Left renal pelvis (tissue), 4 donors: ENCODE data around the gene OVOL1. TPM values are rescaled to one million over a fixed set of nuclear protein-coding genes. Genes with fewer than 3 reads are reported as not detected.

Experiments
- DNase-seq, 4 donors: peaks; one replicate each; pipeline ENCODE4 v3.0.0-alpha.2; 2013; ENCODE audit warnings: low read depth in 4 of 4, low spot score in 3 of 4
- polyA plus RNA-seq, 4 donors: library from polyadenylated mRNA; unstranded; fragments of 120-200 nt; gene quantifications; one replicate each; pipeline ENCODE4 v1.2.1, GENCODE V29; 2013; ENCODE audit not compliant: insufficient read length in 4 of 4

Gene OVOL1
- polyA plus RNA-seq, 4 donors, result 0.23 to 15.9 (median 9.9) TPM

DNA sequence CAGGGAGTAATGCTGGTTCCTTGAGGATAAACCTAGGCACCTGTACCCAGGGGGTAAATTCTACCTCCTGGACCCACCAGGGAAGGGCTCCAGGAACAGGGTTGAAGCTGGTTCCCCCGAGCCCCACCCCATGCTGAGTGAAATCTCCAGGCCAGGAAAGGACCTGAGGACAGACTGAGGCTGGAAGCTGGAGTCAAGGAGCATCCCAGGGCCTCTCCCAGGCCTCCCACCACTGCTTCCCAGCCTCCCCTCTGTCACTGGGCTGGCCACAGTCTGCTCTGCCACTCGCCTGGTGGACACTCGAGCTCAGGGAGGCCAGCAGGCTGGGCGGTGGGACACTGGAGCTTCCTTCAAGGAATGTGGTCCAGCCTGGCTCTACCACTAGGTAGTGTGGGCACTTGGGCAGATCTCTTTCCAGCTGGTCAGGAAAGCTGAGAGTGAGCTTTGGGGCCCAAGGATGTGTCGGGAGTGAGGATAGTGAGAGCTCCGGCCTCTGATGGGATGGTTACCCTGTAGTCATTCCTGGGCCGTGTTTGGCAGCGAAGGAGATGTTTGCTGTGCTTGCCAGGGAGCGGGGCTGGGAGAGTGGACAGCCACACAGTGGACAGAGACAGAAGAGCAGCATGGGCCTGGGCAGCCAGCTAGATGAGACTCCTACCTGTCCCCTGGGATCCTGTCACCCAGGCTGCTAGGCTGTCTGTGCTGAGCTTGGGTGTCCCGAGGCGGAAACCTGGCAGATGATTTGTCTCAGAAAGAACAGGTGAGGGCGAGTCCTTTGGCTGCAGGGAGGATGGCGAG is 3.4 kb downstream of the OVOL1 start:
- DNase-seq, result no peak

- DNase-seq, result no peak
These were observed 4.2 kb downstream of the OVOL1 start for GRCh38 chr11:65790902-65791650.

- no peak for DNase-seq
These were observed 4.9 kb downstream of the OVOL1 start for GRCh38 chr11:65791719-65792213.

GRCh38 chr11:65792456-65792855 is 5.6 kb downstream of the OVOL1 start:
- DNase-seq, result no peak

GRCh38 chr11:65793144-65793581 is 6.3 kb downstream of the OVOL1 start:
- DNase-seq, result no peak

DNA sequence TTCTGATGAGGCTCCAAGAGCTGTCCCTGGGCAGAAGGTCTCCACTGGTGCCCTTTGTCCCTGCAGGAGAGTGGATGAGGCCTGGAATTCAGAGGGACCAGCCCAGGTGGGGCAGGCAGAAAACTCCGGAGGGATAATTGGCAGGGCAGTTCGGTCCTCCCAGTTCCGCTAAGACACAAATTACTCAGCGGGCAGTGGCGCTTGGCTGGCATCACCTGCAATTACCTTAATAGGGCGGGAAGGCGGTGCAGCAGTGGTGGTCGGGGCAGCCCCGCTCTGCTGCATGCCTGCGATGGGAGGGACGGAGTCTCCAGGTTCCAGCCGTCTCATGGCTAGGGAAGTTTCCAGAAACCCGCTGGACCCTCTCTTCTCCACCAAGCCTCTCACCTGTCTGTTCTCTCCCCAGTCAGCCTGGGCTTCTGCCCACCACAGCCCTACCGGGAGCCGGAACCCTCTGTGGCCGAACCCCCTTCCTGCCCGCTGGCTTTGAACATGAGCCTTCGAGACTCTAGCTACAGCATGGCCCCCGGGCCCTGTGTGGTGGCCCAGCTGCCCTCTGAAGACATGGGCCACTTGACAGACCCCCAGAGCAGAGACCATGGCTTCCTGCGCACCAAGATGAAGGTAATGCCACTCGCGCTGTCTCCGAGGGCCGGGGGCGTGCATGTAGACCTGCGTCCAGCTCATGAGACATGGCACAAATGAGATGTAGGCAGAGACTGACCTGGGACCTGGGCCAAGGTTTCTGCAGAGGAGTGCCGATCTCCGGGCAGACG is 7.0 kb downstream of the OVOL1 start:
- no peak for DNase-seq

DNA sequence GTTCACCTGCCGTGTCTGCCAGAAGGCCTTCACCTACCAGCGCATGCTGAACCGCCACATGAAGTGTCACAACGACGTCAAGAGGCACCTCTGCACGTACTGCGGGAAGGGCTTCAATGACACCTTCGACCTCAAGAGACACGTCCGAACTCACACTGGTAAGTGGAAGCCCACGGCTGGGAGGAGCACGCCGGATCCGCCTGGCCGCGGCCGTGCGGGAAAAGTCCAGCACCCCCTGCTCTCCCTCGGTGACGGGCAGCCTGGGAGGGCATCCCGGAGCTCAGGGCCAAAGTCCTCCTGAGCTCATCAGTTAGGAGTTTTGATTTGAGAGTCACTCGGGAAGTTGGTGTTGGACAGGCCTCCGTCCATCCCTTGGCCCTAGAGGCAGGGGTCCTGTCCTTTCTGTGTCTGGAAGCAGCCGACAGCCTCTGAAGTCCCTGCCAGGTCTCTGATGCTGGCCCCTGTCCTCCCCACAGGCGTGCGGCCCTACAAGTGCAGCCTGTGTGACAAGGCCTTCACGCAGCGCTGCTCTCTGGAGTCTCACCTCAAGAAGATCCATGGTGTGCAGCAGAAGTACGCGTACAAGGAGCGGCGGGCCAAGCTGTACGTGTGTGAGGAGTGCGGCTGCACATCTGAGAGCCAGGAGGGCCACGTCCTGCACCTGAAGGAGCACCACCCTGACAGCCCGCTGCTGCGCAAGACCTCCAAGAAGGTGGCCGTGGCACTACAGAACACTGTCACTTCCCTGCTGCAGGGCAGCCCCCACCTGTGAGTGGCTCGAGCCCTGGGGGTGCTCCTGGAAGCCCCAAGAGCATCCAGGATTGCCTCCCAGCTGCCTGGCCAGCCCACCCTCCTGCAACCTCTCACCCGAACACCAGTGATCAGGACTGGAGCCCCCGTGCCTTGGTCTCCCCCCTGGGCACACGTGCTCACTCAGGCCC is 8.0 kb downstream of the OVOL1 start:
- DNase-seq, result no peak

- DNase-seq, result no peak
These were observed 10.1 kb downstream of the OVOL1 start for GRCh38 chr11:65796726-65797601.

- DNase-seq, result no peak
These were observed 10.8 kb downstream of the OVOL1 start for GRCh38 chr11:65797711-65798110.

DNA sequence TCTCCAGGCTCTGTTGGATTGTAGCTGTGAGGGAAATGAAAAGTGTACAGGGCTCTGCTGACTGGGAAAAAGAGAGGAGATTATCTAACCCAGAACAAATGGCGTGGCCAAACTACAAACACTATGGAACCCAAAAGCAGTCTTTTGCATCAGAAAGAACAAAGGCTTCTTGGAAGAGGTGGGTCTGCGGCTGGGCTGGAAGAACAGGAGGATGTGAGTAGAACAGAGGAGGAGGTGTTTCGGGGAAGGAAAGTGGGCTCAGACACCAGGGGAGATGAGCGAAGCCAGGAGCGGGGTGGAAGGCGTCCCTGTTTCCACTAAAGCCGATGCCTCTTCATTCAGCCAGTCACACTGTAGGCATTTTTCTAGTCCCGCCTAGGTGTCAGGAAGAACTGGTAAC is 12.0 kb downstream of the OVOL1 start:
- no peak for DNase-seq

DNA sequence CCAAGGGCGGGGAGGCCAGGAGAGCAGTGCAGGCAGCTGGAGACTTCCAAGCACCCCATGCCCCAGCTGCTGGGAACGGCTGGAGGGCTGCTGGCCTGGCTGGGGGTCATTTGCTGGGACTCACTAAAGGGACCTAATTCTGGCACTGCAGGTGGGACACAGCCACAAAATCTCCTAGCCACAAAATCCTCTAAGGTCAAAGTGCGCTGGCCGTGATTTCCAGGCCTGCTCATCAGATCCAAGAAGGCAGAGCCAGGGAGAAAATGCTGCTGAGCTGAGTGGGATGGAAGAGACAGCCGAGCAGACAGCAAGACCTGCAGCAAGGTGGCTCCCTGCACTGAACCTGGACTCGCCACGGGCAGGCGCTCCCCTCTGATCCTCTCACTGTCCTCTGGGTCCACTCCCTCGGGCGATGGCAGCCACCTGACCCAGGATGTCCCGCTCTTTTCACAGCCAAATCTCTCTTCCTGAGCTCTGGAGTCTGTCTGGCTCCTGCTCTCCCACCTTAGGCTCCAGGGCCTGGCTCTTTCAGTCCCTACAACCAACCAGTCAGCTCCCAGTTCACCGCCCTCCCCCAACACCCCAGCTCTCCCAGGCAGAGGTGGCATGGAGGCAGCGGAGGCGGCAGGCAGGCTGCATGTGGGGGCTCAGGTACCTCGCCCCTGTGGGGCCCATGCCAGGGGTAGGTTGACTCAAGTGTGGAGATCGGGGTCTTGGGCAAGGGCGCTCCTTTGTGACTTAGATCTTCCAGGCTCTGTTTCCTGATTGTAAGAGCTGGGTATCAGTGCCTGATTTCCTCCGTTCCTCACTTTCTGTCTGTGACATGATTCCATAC is 14.5 kb downstream of the OVOL1 start:
- no peak for DNase-seq

- DNase-seq, result no peak
These were observed 16.0 kb downstream of the OVOL1 start for GRCh38 chr11:65802841-65803240.

GRCh38 chr11:65803797-65804492 is 17.1 kb downstream of the OVOL1 start:
- DNase-seq, result no peak

DNA sequence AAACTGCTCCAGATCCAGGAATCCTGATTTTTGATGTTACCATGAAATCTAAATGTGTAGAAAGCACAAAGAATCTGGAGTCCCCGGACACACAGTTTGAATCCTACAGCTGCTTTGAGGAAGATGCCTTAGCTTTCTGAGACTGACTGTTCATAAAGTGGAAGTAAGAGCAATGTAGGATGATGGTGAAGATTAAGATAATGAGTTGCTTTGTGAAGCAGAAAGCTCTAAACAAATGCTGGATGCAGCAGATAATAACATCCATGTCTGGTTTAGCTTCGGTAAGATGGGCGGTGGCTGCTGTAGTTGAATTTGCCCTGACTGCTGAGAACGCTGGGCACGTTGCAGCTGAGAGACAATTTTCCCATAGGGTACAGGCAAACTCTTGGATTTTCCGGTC is 20.1 kb downstream of the OVOL1 start:
- DNase-seq, result no peak

DNA sequence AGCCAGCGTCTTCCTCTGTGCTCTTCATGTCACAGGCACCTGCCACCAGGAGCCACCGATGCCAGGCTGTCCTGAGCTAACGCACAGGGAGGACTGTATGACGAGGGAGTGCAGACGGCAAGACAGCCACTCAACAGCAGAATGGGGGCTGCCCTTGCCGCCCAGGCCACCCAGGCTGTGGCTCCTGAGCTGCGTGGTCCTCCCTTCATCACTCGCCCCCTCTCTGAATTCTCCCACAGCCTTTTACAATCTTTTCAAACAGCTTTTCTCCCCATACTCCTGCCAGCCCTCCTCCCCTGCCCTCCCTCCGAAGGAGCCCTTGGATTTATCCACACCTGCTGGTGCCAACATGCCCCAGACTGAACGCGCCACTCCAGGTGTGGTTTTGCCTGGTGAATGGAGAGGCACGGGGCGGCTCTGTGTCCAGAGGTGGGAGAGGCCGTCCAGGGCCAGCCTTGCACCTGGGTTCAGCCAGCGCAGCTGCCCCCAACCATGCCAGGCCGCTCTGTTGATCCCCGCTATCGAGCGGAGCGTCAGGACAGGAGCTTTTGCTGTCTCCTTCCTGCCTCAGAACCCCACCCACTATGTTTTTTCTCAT is 22.0 kb downstream of the OVOL1 start:
- DNase-seq, result no peak

DNA sequence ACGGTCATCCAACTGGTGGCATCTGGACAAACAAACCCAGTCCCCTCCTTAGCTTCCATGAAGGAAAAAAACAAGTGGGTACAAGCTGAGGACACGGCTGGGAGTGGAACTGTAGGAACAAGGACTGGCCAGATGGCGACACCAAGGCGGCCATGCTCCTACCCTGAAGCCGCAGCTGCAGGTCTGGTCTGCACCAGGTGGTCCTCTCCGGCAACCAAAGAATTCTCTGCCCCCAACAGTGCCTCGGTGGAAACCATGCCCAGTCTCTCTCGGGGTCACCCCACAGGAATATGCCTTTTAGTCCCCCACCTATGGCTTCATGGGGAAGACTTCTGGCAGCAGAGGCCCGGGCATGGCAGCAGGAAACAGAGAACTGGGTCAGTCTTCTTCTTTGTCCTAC is 22.6 kb downstream of the OVOL1 start:
- DNase-seq, result no peak
